ENCODE results near the gene BRSK2. TPM values are rescaled to one million over a fixed set of nuclear protein-coding genes. Genes with fewer than 3 reads are reported as not detected.

Gene BRSK2
- total and polyA plus RNA-seq, 2 donors from 2014 or later, result 0.43 to 1.2 TPM

GRCh38 chr11:1425439-1425838, 35.7 kb downstream of the BRSK2 start:
- H3K36me3 ChIP-seq (ENCODE audit: control insufficient read depth in 2 of 3, insufficient read depth in 3 of 3, low read length in 3 of 3), result no peaks in the 10 kb centered on the region
- no peak overlapping the region for H3K4me3 ChIP-seq (ENCODE audit: low read length in 3 of 3)
- H3K4me1 ChIP-seq (ENCODE audit: control insufficient read depth in 2 of 3, insufficient read depth in 2 of 3, low read depth in 1 of 3, low read length in 3 of 3), result no peaks in the 10 kb centered on the region
- TF ChIP-seq, protein P1, sequence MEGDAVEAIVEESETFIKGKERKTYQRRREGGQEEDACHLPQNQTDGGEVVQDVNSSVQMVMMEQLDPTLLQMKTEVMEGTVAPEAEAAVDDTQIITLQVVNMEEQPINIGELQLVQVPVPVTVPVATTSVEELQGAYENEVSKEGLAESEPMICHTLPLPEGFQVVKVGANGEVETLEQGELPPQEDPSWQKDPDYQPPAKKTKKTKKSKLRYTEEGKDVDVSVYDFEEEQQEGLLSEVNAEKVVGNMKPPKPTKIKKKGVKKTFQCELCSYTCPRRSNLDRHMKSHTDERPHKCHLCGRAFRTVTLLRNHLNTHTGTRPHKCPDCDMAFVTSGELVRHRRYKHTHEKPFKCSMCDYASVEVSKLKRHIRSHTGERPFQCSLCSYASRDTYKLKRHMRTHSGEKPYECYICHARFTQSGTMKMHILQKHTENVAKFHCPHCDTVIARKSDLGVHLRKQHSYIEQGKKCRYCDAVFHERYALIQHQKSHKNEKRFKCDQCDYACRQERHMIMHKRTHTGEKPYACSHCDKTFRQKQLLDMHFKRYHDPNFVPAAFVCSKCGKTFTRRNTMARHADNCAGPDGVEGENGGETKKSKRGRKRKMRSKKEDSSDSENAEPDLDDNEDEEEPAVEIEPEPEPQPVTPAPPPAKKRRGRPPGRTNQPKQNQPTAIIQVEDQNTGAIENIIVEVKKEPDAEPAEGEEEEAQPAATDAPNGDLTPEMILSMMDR (IDR thresholded peaks at IDR 0.05; ENCODE audit: borderline replicate concordance, extremely low read depth, insufficient read depth), result no peak
- no peaks in the 10 kb centered on the region for H3K27me3 ChIP-seq (ENCODE audit: control insufficient read depth, insufficient read depth, low read length)
- DNase-seq (no peak), FAIRE-seq (no peak)
- H3K9ac ChIP-seq (ENCODE audit: low read length in 3 of 3), result no peak overlapping the region
- H3K27ac ChIP-seq (ENCODE audit: low read depth in 2 of 2, low read length in 2 of 2), result no peak overlapping the region
- no peaks in the 10 kb centered on the region for H3K9me3 ChIP-seq (ENCODE audit: control insufficient read depth in 2 of 3, insufficient read depth in 1 of 3, low read length in 3 of 3)
- intact Hi-C loops (cut with DNase I), result no loop called here

- Histone ChIP-seq H3K4me1 (ENCODE audit: control insufficient read depth in 2 of 3, insufficient read depth in 2 of 3, low read depth in 1 of 3, low read length in 3 of 3) (no peaks in the 10 kb centered on the region), H3K27me3 (ENCODE audit: control insufficient read depth, insufficient read depth, low read length) (no peaks in the 10 kb centered on the region), H3K27ac (ENCODE audit: low read depth in 2 of 2, low read length in 2 of 2) (no peak overlapping the region), H3K9ac (ENCODE audit: low read length in 3 of 3) (no peak overlapping the region), H3K4me3 (ENCODE audit: low read length in 3 of 3) (no peak overlapping the region), H3K9me3 (ENCODE audit: control insufficient read depth in 2 of 3, insufficient read depth in 1 of 3, low read length in 3 of 3) (no peaks in the 10 kb centered on the region), H3K36me3 (ENCODE audit: control insufficient read depth in 2 of 3, insufficient read depth in 3 of 3, low read length in 3 of 3) (no peaks in the 10 kb centered on the region)
- TF ChIP-seq, protein P1 (IDR thresholded peaks at IDR 0.05; ENCODE audit: borderline replicate concordance, extremely low read depth, insufficient read depth), result no peak
- no peak for FAIRE-seq
- intact Hi-C loops (cut with DNase I), result no loop called here
- no peak for DNase-seq
These were observed 39.1 kb downstream of the BRSK2 start for GRCh38 chr11:1428762-1429316.

- intact Hi-C loops (cut with DNase I), result no loop called here
- FAIRE-seq (no peak), DNase-seq (no peak)
- Histone ChIP-seq H3K36me3 (ENCODE audit: control insufficient read depth in 2 of 3, insufficient read depth in 3 of 3, low read length in 3 of 3) (no peaks in the 10 kb centered on the region), H3K27ac (ENCODE audit: low read depth in 2 of 2, low read length in 2 of 2) (no peak overlapping the region), H3K27me3 (ENCODE audit: control insufficient read depth, insufficient read depth, low read length) (no peaks in the 10 kb centered on the region), H3K9ac (ENCODE audit: low read length in 3 of 3) (no peak overlapping the region), H3K4me3 (ENCODE audit: low read length in 3 of 3) (no peak overlapping the region), H3K4me1 (ENCODE audit: control insufficient read depth in 2 of 3, insufficient read depth in 2 of 3, low read depth in 1 of 3, low read length in 3 of 3) (peaks cover 0 to 2% (median 0%) of the 10 kb centered on the region in 3 donors), H3K9me3 (ENCODE audit: control insufficient read depth in 2 of 3, insufficient read depth in 1 of 3, low read length in 3 of 3) (no peaks in the 10 kb centered on the region)
- TF ChIP-seq, protein P1 (IDR thresholded peaks at IDR 0.05; ENCODE audit: borderline replicate concordance, extremely low read depth, insufficient read depth), result no peak
These were observed 43.8 kb downstream of the BRSK2 start for GRCh38 chr11:1433568-1433967.
